HCT116 (cell line): ENCODE measurements around the gene SRPK2.
"Not testable (repeated sequence)": the region's sequence is repeated elsewhere in the genome, so short reads cannot be mapped to it uniquely, and the experiment has no call there.

Experiments used
- CTCF ChIP-seq, 3 experiments: fragments of 200-600 bp in 1 of 3; sonication (generic) in 1 of 3; IDR thresholded peaks in 2 of 3; conservative IDR thresholded peaks in 1 of 3; 2 replicates each; pipeline ENCODE4 v1.5.1; 2012 to 2017; ENCODE audit warnings: low read depth in 2 of 3, low read length in 2 of 3, antibody characterized with exemption in 1 of 3, borderline replicate concordance in 1 of 3, control low read depth in 1 of 3, mild to moderate bottlenecking in 1 of 3, mixed read lengths in 1 of 3, mixed run types in 1 of 3, moderate library complexity in 1 of 3; ENCODE audit not compliant: insufficient read depth in 1 of 3
- EZH2 ChIP-seq: fragments of 200-600 bp; sonication (generic); IDR thresholded peaks from 2 replicates; pipeline ENCODE4 v1.6.1; 2017; ENCODE audit warnings: antibody characterized with exemption, mixed run types
- POLR2A ChIP-seq: IDR thresholded peaks from 2 replicates; pipeline ENCODE4 v1.7.0; 2011; ENCODE audit warnings: borderline replicate concordance; ENCODE audit not compliant: insufficient read depth, insufficient read length; ENCODE audit errors: extremely low read depth
- YY1 ChIP-seq: IDR thresholded peaks from 2 replicates; pipeline ENCODE4 v1.6.1; 2011; ENCODE audit warnings: low read length, low read depth, moderate library complexity, mild to moderate bottlenecking; ENCODE audit not compliant: insufficient replicate concordance; ENCODE audit errors: extremely low read depth

GRCh38 chr7:105360149-105360548 lies 28.6 kb downstream of the SRPK2 start:
- not testable (repeated sequence) for TF ChIP-seq EZH2; CTCF (IDR thresholded peaks at IDR 0.05 in 2 of 3, conservative IDR thresholded peaks at IDR 0.05 in 1 of 3; ENCODE audit: borderline replicate concordance in 1 of 3, insufficient read depth in 1 of 3, low read depth in 2 of 3, low read length in 2 of 3); YY1; POLR2A
